ENCODE measurements around the gene NRIP1. TPM values are rescaled to one million over a fixed set of nuclear protein-coding genes. Genes with fewer than 3 reads are reported as not detected.

The NRIP1 gene
- total and polyA plus RNA-seq, 2 donors (not counting 1 experiment from before 2014, with no cell fraction given) = 3.3 to 32.1 TPM

GRCh38 chr21:15080526-15080925 lies 15.7 kb upstream of the NRIP1 start:
- Histone ChIP-seq H2AFZ (ENCODE audit: insufficient read depth, low read depth, low read length, poor library complexity, severe bottlenecking) (no peak overlapping the region), H3K27ac (ENCODE audit: low read length in 2 of 2) (no peak overlapping the region), H3K79me2 (ENCODE audit: control insufficient read depth, insufficient read depth, low read length) (no peaks in the 10 kb centered on the region), H3K9me3 (ENCODE audit: control extremely low read depth in 1 of 3, control insufficient read depth in 2 of 3, insufficient read depth in 1 of 3, low read length in 2 of 3) (no peaks in the 10 kb centered on the region), H3K4me3 (ENCODE audit: control extremely low read depth in 1 of 5, extremely low read depth in 1 of 5, insufficient read depth in 1 of 5, low read depth in 2 of 5, low read length in 4 of 5) (no peak overlapping the region), H3K4me2 (replicated peaks; ENCODE audit: low read depth, low read length, poor library complexity, severe bottlenecking) (no peak overlapping the region), H3K36me3 (replicated peaks in 1 of 2; ENCODE audit: control extremely low read depth in 1 of 2, control insufficient read depth in 1 of 2, extremely low read depth in 1 of 2, insufficient read depth in 2 of 2, low read length in 1 of 2) (no peaks in the 10 kb centered on the region), H4K20me1 (ENCODE audit: control insufficient read depth, insufficient read depth, low read length, poor library complexity, severe bottlenecking) (no peaks in the 10 kb centered on the region), H3K4me1 (ENCODE audit: control insufficient read depth in 2 of 2, insufficient read depth in 2 of 2, low read length in 2 of 2) (no peaks in the 10 kb centered on the region), H3K9ac (ENCODE audit: low read length) (no peak overlapping the region), H3K27me3 (replicated peaks in 1 of 4; ENCODE audit: control extremely low read depth in 1 of 4, control insufficient read depth in 3 of 4, insufficient read depth in 4 of 4, low read length in 3 of 4) (no peaks in the 10 kb centered on the region)
- CTCF ChIA-PET = no interaction called here
- WGBS (ENCODE audit: insufficient coverage) = no CpG with 5 or more reads among the region's 2 CpGs
- no peaks in the 10 kb centered on the region for H3K9me3 Mint-ChIP-seq (ENCODE audit: insufficient read depth)
- no peak overlapping the region for H3K27ac Mint-ChIP-seq
- no peaks in the 10 kb centered on the region for H3K27me3 Mint-ChIP-seq
- TF ChIP-seq EZH2 (IDR thresholded peaks at IDR 0.05; ENCODE audit: borderline replicate concordance, insufficient read depth, low read depth, low read length, poor library complexity, severe bottlenecking) = no peak
- no peak for TF ChIP-seq CTCF (IDR thresholded peaks at IDR 0.05)
- no peaks in the 10 kb centered on the region for H3K4me1 Mint-ChIP-seq
- intact Hi-C loops (cut with micrococcal nuclease) = no loop called here
- ATAC-seq (ENCODE audit: low read depth) (no peak), DNase-seq (no peak)
- H3K4me3 Mint-ChIP-seq = no peak overlapping the region
- POLR2A ChIA-PET = no interaction called here

- no peak overlapping the region for H3K27ac Mint-ChIP-seq
- TF ChIP-seq EZH2 (IDR thresholded peaks at IDR 0.05; ENCODE audit: borderline replicate concordance, insufficient read depth, low read depth, low read length, poor library complexity, severe bottlenecking) (no peak), CTCF (IDR thresholded peaks at IDR 0.05) (no peak)
- Histone ChIP-seq H3K9ac (ENCODE audit: low read length) (no peak overlapping the region), H3K79me2 (ENCODE audit: control insufficient read depth, insufficient read depth, low read length) (no peaks in the 10 kb centered on the region), H3K27ac (ENCODE audit: low read length in 2 of 2) (no peak overlapping the region), H2AFZ (ENCODE audit: insufficient read depth, low read depth, low read length, poor library complexity, severe bottlenecking) (no peak overlapping the region), H4K20me1 (ENCODE audit: control insufficient read depth, insufficient read depth, low read length, poor library complexity, severe bottlenecking) (no peaks in the 10 kb centered on the region), H3K4me1 (ENCODE audit: control insufficient read depth in 2 of 2, insufficient read depth in 2 of 2, low read length in 2 of 2) (no peaks in the 10 kb centered on the region), H3K27me3 (replicated peaks in 1 of 4; ENCODE audit: control extremely low read depth in 1 of 4, control insufficient read depth in 3 of 4, insufficient read depth in 4 of 4, low read length in 3 of 4) (no peaks in the 10 kb centered on the region), H3K4me2 (replicated peaks; ENCODE audit: low read depth, low read length, poor library complexity, severe bottlenecking) (no peak overlapping the region), H3K36me3 (replicated peaks in 1 of 2; ENCODE audit: control extremely low read depth in 1 of 2, control insufficient read depth in 1 of 2, extremely low read depth in 1 of 2, insufficient read depth in 2 of 2, low read length in 1 of 2) (no peaks in the 10 kb centered on the region), H3K9me3 (ENCODE audit: control extremely low read depth in 1 of 3, control insufficient read depth in 2 of 3, insufficient read depth in 1 of 3, low read length in 2 of 3) (no peaks in the 10 kb centered on the region), H3K4me3 (ENCODE audit: control extremely low read depth in 1 of 5, extremely low read depth in 1 of 5, insufficient read depth in 1 of 5, low read depth in 2 of 5, low read length in 4 of 5) (no peak overlapping the region)
- WGBS (ENCODE audit: insufficient coverage) = 98% methylated on average over 4 of the region's 10 CpGs
- ChIA-PET CTCF (no interaction called here), POLR2A (no interaction called here)
- no peaks in the 10 kb centered on the region for H3K9me3 Mint-ChIP-seq (ENCODE audit: insufficient read depth)
- intact Hi-C loops (cut with micrococcal nuclease) = no loop called here
- ATAC-seq (ENCODE audit: low read depth) = no peak
- H3K27me3 Mint-ChIP-seq = no peaks in the 10 kb centered on the region
- H3K4me3 Mint-ChIP-seq = no peak overlapping the region
- no peak for DNase-seq
- no peaks in the 10 kb centered on the region for H3K4me1 Mint-ChIP-seq
Measured at GRCh38 chr21:15079269-15079668, 14.5 kb upstream of the NRIP1 start.

All from B cell (primary cell).